C4-2B (cell line): ENCODE results near the gene P2RX7.

Experiments
- ZFX ChIP-seq: fragments of 450-650 bp; IDR thresholded peaks from 2 replicates; pipeline ENCODE4 v1.6.1; 2017
- TF ChIP-seq, protein P1 (sequence below): fragments of 450-650 bp; conservative IDR thresholded peaks from 2 replicates; pipeline ENCODE4 v1.5.1; 2017; ENCODE audit warnings: mild to moderate bottlenecking

- TF ChIP-seq, protein P1, sequence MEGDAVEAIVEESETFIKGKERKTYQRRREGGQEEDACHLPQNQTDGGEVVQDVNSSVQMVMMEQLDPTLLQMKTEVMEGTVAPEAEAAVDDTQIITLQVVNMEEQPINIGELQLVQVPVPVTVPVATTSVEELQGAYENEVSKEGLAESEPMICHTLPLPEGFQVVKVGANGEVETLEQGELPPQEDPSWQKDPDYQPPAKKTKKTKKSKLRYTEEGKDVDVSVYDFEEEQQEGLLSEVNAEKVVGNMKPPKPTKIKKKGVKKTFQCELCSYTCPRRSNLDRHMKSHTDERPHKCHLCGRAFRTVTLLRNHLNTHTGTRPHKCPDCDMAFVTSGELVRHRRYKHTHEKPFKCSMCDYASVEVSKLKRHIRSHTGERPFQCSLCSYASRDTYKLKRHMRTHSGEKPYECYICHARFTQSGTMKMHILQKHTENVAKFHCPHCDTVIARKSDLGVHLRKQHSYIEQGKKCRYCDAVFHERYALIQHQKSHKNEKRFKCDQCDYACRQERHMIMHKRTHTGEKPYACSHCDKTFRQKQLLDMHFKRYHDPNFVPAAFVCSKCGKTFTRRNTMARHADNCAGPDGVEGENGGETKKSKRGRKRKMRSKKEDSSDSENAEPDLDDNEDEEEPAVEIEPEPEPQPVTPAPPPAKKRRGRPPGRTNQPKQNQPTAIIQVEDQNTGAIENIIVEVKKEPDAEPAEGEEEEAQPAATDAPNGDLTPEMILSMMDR: no peak
- TF ChIP-seq ZFX: no peak
These were observed 3.5 kb upstream of the P2RX7 start for GRCh38 chr12:121128908-121129810.
